Measurements from ENCODE around the gene GKN1.

Gene GKN1

DNA sequence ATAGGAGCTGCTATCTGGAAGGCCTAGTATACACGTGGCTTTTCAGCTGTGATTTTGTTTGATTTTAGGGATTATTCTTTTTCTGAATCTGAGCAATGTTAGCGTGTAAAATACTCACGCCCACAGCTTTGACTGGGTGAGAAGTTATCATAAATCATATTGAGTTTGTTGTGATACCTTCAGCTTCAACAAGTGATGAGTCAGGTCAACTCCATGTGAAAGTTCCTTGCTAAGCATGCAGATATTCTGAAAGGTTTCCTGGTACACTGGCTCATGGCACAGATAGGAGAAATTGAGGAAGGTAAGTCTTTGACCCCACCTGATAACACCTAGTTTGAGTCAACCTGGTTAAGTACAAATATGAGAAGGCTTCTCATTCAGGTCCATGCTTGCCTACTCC lies at the start of gene GKN1:
Gene GKN1 (plus strand): TSS at position 386 of the 400 bp plus-strand sequence. CDS start 42 bp downstream, outside the sequence.
- H3K9me3 ChIP-seq (ENCODE audit: insufficient read depth, low read depth, low read length): no peaks in the 10 kb centered on the region

GRCh38 chr2:68925295-68925896 lies 49.0 kb upstream of the GKN1 start:
- no peaks in the 10 kb centered on the region for H3K36me3 ChIP-seq (ENCODE audit: insufficient read depth, low read depth, low read length)
- no peaks in the 10 kb centered on the region for H3K9me3 ChIP-seq (ENCODE audit: insufficient read depth, low read depth, low read length)
- no peak overlapping the region for H3K9ac ChIP-seq (ENCODE audit: low read depth, low read length)
- H3K27ac ChIP-seq (ENCODE audit: low read length): no peak overlapping the region
- no peak overlapping the region for H3K4me3 ChIP-seq (ENCODE audit: low read length)
- H3K27me3 ChIP-seq (ENCODE audit: insufficient read depth, low read length): no peaks in the 10 kb centered on the region
- H3K4me1 ChIP-seq (ENCODE audit: insufficient read depth, low read length): no peaks in the 10 kb centered on the region

More for the DNA sequence above, at the start of gene GKN1:
- Histone ChIP-seq H3K27ac (ENCODE audit: low read length) (no peak within 1 kb of the TSS), H3K27me3 (ENCODE audit: insufficient read depth, low read length) (no peaks in the 10 kb centered on the region), H3K4me3 (ENCODE audit: low read length) (no peak within 1 kb of the TSS), H3K9ac (ENCODE audit: low read depth, low read length) (no peak within 1 kb of the TSS), H3K4me1 (ENCODE audit: insufficient read depth, low read length) (no peaks in the 10 kb centered on the region), H3K36me3 (ENCODE audit: insufficient read depth, low read depth, low read length) (no peaks in the 10 kb centered on the region)

- Histone ChIP-seq H3K36me3 (ENCODE audit: insufficient read depth, low read depth, low read length) (no peaks in the 10 kb centered on the region), H3K27ac (ENCODE audit: low read length) (no peak overlapping the region), H3K4me3 (ENCODE audit: low read length) (no peak overlapping the region), H3K27me3 (ENCODE audit: insufficient read depth, low read length) (no peaks in the 10 kb centered on the region), H3K4me1 (ENCODE audit: insufficient read depth, low read length) (no peaks in the 10 kb centered on the region), H3K9me3 (ENCODE audit: insufficient read depth, low read depth, low read length) (no peaks in the 10 kb centered on the region), H3K9ac (ENCODE audit: low read depth, low read length) (no peak overlapping the region)
Measured at GRCh38 chr2:68926796-68927195, 47.6 kb upstream of the GKN1 start.

DNA sequence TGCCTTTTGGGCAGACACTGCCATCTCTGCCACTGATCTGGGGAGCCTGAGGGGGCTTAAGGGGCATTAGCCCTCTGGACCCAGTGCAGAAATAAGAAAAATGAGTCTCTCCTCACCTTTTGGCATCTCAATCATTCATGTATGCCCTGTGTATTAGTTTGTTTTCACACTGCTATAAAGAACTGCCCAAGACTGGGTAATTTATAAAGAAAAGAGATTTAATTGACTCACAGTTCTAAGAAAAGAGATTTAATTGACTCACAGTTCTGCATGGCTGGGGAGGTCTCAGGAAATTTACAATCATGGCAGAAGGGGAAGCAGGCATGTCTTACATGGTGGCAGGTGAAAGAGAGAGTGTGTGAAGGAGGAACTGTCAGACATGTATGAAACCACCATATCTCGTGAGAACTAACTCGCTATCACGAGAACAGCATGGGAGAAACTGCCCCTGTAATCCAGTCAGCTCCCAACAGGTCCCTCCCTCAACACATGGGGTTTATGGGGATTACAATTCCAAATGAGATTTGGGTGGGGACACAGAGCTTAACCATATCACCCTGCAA lies 43.2 kb upstream of the GKN1 start:
- Histone ChIP-seq H3K27ac (ENCODE audit: low read length) (no peak overlapping the region), H3K4me1 (ENCODE audit: insufficient read depth, low read length) (no peaks in the 10 kb centered on the region), H3K9ac (ENCODE audit: low read depth, low read length) (no peak overlapping the region), H3K27me3 (ENCODE audit: insufficient read depth, low read length) (no peaks in the 10 kb centered on the region), H3K4me3 (ENCODE audit: low read length) (no peak overlapping the region), H3K9me3 (ENCODE audit: insufficient read depth, low read depth, low read length) (no peaks in the 10 kb centered on the region), H3K36me3 (ENCODE audit: insufficient read depth, low read depth, low read length) (no peaks in the 10 kb centered on the region)

- Histone ChIP-seq H3K27ac (ENCODE audit: low read length) (no peak overlapping the region), H3K9ac (ENCODE audit: low read depth, low read length) (no peak overlapping the region), H3K36me3 (ENCODE audit: insufficient read depth, low read depth, low read length) (no peaks in the 10 kb centered on the region), H3K4me3 (ENCODE audit: low read length) (no peak overlapping the region), H3K9me3 (ENCODE audit: insufficient read depth, low read depth, low read length) (no peaks in the 10 kb centered on the region), H3K27me3 (ENCODE audit: insufficient read depth, low read length) (no peaks in the 10 kb centered on the region), H3K4me1 (ENCODE audit: insufficient read depth, low read length) (no peaks in the 10 kb centered on the region)
Measured at GRCh38 chr2:68931799-68932198, 42.6 kb upstream of the GKN1 start.

DNA sequence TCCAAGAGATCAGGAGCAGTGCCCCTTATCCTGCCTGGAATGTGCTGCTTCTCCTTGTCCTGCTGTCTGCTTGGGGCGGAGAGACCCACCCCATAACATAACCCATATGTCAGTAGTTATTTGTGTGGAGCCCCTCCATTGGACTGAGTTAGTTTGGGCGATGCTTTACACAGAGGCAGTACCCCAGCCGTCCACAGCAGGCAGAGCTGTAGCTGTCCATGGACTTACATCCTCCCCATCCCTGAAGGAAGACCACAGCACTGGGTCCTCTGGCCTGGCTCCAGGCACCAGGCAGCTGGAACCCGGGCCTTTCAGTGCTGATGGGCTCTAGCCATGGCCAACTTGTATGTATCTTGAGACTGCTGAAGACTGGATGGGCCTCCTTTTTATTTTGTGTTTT lies 42.0 kb upstream of the GKN1 start:
- Histone ChIP-seq H3K36me3 (ENCODE audit: insufficient read depth, low read depth, low read length) (no peaks in the 10 kb centered on the region), H3K4me3 (ENCODE audit: low read length) (no peak overlapping the region), H3K9me3 (ENCODE audit: insufficient read depth, low read depth, low read length) (no peaks in the 10 kb centered on the region), H3K27me3 (ENCODE audit: insufficient read depth, low read length) (no peaks in the 10 kb centered on the region), H3K27ac (ENCODE audit: low read length) (no peak overlapping the region), H3K9ac (ENCODE audit: low read depth, low read length) (no peak overlapping the region), H3K4me1 (ENCODE audit: insufficient read depth, low read length) (no peaks in the 10 kb centered on the region)

DNA sequence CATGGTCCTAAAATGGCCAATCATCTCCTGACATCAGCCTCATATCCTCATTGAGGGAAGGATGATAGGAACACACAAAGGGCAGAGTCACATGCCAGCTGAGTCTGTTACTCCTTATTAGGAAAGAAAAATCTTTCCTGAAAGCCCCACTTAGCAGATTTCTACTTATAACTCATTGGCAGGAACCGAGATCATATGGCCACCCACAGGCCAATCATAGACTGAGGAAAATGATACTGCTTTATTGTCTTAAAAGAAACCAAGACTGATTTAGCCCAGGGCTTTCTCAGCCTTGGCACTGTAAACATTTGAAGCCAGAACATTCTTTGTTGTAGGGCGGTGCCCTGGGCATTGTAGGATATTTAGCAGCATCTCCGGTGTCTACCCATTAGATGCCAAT lies 40.4 kb upstream of the GKN1 start:
- H3K36me3 ChIP-seq (ENCODE audit: insufficient read depth, low read depth, low read length): no peaks in the 10 kb centered on the region
- H3K4me3 ChIP-seq (ENCODE audit: low read length): no peak overlapping the region
- no peak overlapping the region for H3K9ac ChIP-seq (ENCODE audit: low read depth, low read length)
- no peaks in the 10 kb centered on the region for H3K4me1 ChIP-seq (ENCODE audit: insufficient read depth, low read length)
- no peak overlapping the region for H3K27ac ChIP-seq (ENCODE audit: low read length)
- H3K9me3 ChIP-seq (ENCODE audit: insufficient read depth, low read depth, low read length): no peaks in the 10 kb centered on the region
- no peaks in the 10 kb centered on the region for H3K27me3 ChIP-seq (ENCODE audit: insufficient read depth, low read length)

DNA sequence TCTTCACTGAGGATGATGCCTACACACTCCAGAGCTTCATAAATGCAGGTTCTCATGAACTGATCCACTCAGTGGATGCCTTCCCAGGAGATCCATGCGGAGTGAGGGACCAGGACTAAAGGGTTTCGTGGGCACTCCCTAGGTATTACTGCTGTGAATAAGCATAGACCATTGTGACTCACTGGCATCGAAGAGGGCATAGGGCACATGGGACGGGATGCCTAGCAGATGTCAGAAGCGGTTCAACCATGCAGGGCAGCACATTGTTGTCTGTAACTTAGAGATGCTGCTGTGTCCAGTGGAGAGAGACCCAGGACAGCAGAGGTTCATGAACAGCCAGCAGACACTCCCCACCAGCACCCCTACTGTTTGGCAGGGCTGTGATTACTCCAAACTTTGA lies 39.0 kb upstream of the GKN1 start:
- Histone ChIP-seq H3K9me3 (ENCODE audit: insufficient read depth, low read depth, low read length) (no peaks in the 10 kb centered on the region), H3K27ac (ENCODE audit: low read length) (no peak overlapping the region), H3K36me3 (ENCODE audit: insufficient read depth, low read depth, low read length) (no peaks in the 10 kb centered on the region), H3K4me3 (ENCODE audit: low read length) (no peak overlapping the region), H3K4me1 (ENCODE audit: insufficient read depth, low read length) (no peaks in the 10 kb centered on the region), H3K9ac (ENCODE audit: low read depth, low read length) (no peak overlapping the region; the same call in 1 of the 2 replicates), H3K27me3 (ENCODE audit: insufficient read depth, low read length) (no peaks in the 10 kb centered on the region)

DNA sequence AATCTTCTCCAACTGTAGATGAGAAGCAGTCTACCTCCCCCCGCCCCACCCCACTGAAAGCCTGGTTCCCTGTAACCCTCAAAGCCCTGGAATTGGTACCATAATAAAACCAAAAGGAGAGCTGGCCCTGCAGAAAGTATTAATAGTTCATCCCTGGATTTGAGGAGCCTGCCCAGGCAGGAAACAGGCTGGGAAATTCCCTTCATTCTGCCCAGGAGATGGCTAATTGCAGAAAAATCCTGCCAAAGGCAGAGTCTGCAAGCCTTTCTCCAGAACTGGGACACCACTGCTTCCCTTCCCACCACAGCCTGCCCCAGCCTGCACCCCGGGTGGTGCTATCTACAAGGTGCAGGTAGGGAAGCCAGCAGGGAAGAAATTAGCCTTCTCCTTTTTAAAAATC lies 38.0 kb upstream of the GKN1 start:
- Histone ChIP-seq H3K4me3 (ENCODE audit: low read length) (no peak overlapping the region), H3K36me3 (ENCODE audit: insufficient read depth, low read depth, low read length) (no peaks in the 10 kb centered on the region), H3K9ac (ENCODE audit: low read depth, low read length) (no peak overlapping the region), H3K27ac (ENCODE audit: low read length) (no peak overlapping the region), H3K9me3 (ENCODE audit: insufficient read depth, low read depth, low read length) (no peaks in the 10 kb centered on the region), H3K27me3 (ENCODE audit: insufficient read depth, low read length) (no peaks in the 10 kb centered on the region), H3K4me1 (ENCODE audit: insufficient read depth, low read length) (no peaks in the 10 kb centered on the region)

GRCh38 chr2:68936889-68937288 lies 37.5 kb upstream of the GKN1 start:
- Histone ChIP-seq H3K4me3 (ENCODE audit: low read length) (no peak overlapping the region), H3K9ac (ENCODE audit: low read depth, low read length) (no peak overlapping the region), H3K4me1 (ENCODE audit: insufficient read depth, low read length) (no peaks in the 10 kb centered on the region), H3K27ac (ENCODE audit: low read length) (no peak overlapping the region), H3K36me3 (ENCODE audit: insufficient read depth, low read depth, low read length) (no peaks in the 10 kb centered on the region), H3K9me3 (ENCODE audit: insufficient read depth, low read depth, low read length) (no peaks in the 10 kb centered on the region), H3K27me3 (ENCODE audit: insufficient read depth, low read length) (no peaks in the 10 kb centered on the region)

DNA sequence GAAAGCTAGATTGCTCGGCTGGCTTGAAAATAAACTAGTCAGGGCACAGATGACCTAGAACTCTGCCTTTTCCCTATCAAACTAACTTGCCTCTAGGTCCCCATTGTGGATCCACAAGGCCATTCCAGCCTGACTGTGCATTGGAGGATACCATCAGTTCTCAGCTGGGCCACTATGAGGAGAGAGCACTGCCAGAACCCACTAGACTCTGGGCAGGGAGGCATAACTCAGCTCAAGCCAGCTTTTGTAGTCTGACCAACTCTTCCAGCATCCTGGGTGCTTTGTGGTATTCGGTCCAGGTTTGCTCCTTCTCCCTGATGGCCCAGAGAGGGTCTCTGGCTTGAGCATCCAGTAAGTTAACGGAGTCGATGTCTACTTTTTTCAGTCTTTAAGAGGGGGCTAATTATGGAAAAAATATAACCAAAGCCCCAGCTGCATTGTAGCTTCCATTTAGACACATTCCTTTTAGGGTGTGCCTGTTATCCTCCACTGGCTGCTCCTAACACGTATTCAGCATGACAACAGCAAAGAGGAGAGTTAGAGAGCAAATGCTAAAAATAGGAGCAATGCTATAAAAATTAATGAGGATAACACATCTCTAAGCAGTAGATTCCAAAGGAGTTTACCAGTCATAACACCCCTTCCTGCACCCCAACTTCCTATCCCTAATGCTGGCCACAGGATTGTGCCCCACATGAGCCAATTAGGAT lies 36.9 kb upstream of the GKN1 start:
- Histone ChIP-seq H3K9ac (ENCODE audit: low read depth, low read length) (no peak overlapping the region), H3K27ac (ENCODE audit: low read length) (no peak overlapping the region), H3K9me3 (ENCODE audit: insufficient read depth, low read depth, low read length) (no peaks in the 10 kb centered on the region), H3K4me1 (ENCODE audit: insufficient read depth, low read length) (no peaks in the 10 kb centered on the region), H3K4me3 (ENCODE audit: low read length) (no peak overlapping the region), H3K36me3 (ENCODE audit: insufficient read depth, low read depth, low read length) (no peaks in the 10 kb centered on the region), H3K27me3 (ENCODE audit: insufficient read depth, low read length) (no peaks in the 10 kb centered on the region)

DNA sequence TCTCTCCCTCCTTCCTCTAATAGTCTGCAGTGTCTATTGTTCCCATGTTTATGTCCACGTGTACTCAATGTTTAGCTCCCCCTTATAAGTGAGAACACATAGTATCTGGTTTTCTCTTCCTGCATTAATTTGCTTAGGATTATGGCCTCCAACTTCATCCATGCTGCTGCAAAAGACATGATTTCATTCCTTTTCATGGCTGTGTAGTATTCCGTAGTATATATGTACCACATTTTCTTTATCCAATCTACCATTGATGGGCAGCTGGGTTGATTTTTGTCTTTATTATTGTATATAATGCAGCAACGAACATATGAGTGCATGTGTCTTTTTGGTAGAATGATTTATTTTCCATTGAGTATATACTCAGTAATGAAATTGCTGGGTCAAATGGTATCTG lies 35.5 kb upstream of the GKN1 start:
- no peak overlapping the region for H3K9ac ChIP-seq (ENCODE audit: low read depth, low read length)
- H3K36me3 ChIP-seq (ENCODE audit: insufficient read depth, low read depth, low read length): no peaks in the 10 kb centered on the region
- no peaks in the 10 kb centered on the region for H3K9me3 ChIP-seq (ENCODE audit: insufficient read depth, low read depth, low read length)
- H3K4me3 ChIP-seq (ENCODE audit: low read length): no peak overlapping the region
- H3K27me3 ChIP-seq (ENCODE audit: insufficient read depth, low read length): no peaks in the 10 kb centered on the region
- peaks cover under 1% of the 10 kb centered on the region; the same call in 1 of the 2 replicates for H3K4me1 ChIP-seq (ENCODE audit: insufficient read depth, low read length)
- H3K27ac ChIP-seq (ENCODE audit: low read length): no peak overlapping the region

Measured in iPS-20b (cell line).